HG03457 (cell line): ENCODE data around the gene PMFBP1.
"Not testable (repeated sequence)": the region's sequence is repeated elsewhere in the genome, so short reads cannot be mapped to it uniquely, and the experiment has no call there.

ENCODE experiments used
- ATAC-seq: cut with Tn5 transposase; IDR thresholded peaks from one replicate; pipeline ENCODE4 v1.9.1; 2021; ENCODE audit warnings: moderate number of reproducible peaks; ENCODE audit not compliant: unreplicated experiment

Gene PMFBP1

DNA sequence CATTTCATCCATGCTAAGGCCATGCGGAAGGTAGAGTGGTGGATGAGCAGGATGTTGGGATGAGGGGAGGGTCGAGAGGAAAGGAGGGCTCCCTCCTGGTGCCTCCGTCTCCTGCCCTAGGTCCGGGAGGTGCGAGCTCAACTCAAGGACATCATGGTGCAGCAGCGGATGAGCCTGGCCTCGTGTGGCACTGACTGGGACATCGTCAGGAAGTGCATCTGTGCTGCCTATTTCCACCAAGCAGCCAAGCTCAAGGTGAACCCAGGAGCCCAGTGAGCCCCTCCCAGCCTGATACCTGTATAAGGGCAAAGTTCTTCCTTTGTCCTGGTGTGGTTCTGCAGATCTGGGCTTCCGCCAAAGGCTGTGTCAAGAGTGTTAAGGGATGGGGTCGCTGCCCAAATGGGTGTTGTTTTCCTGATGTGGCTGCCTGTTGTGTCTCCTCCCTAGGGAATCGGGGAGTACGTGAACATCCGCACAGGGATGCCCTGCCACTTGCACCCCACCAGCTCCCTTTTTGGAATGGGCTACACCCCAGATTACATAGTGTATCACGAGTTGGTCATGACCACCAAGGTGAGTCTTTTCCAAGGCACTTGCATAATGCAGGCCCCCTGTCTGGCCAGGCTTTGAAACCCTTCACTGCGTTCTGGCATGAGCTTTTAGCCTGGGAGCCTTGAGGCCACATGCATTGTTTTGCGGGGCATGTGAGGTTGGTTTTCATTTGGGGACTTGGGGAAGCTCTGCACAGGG lies 63.4 kb downstream of the PMFBP1 start:
- ATAC-seq = no peak

DNA sequence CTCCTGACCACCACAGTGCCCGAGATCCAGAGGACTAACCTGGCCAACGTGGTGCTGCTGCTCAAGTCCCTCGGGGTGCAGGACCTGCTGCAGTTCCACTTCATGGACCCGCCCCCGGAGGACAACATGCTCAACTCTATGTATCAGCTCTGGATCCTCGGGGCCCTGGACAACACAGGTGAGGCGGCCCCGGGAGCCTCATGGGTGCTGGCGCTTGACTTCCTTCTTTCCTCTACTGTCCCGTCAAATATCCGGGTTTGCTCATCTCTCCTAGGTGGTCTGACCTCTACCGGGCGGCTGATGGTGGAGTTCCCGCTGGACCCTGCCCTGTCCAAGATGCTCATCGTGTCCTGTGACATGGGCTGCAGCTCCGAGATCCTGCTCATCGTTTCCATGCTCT lies 64.6 kb downstream of the PMFBP1 start:
- no peak for ATAC-seq

DNA sequence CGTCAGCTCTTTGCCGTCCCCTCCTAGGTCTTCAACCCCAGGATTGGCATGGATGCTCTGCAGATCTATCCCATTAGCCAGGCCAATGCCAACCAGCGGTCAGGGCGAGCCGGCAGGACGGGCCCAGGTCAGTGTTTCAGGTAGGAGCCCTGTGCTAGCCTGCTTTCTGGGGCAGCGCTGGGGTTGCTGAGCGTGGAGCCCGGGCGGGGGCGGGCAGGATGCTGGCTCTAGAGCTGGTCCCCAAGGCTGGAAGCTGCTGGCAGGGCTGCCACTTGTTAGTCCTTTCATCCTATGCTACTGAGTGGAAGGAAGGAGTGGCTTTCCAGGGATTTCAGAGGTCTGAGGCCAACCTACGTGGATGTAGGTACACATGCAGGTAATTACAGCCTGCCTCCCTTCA lies 66.0 kb downstream of the PMFBP1 start:
- ATAC-seq = no peak

DNA sequence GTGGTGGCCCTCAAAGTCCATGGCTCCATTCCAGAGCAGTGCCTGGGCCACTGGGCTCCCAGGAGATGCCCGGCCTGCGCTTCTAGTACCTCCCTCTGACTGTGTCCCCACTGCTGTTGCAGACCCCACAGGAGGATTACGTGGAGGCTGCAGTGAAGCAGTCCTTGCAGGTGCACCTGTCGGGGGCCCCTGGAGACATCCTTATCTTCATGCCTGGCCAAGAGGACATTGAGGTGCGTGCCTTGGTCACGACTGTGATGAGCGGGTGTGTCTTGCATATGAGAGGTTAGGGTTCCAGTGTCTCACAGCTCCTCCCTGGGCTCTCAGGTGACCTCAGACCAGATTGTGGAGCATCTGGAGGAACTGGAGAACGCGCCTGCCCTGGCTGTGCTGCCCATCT lies 67.0 kb downstream of the PMFBP1 start:
- no peak for ATAC-seq

DNA sequence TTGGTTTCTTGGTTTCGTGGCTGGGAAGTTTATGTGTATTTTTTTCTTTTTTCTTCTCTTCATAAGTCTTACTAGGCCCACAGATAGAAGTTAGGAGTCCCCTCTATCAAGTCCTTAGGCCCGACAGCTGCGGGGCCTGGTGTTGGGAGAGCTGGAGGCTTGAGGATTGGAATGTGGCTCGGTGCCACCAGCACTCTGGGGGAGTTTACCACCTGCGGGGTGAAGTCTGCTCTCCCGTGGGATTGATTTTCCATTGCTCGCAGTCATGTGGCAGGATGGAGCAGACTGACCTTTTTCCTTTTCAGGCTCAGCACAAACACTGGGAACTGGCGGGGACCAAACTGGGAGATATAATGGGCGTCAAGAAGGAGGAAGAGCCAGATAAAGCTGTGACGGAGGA lies 70.8 kb downstream of the PMFBP1 start:
- no peak for ATAC-seq

DNA sequence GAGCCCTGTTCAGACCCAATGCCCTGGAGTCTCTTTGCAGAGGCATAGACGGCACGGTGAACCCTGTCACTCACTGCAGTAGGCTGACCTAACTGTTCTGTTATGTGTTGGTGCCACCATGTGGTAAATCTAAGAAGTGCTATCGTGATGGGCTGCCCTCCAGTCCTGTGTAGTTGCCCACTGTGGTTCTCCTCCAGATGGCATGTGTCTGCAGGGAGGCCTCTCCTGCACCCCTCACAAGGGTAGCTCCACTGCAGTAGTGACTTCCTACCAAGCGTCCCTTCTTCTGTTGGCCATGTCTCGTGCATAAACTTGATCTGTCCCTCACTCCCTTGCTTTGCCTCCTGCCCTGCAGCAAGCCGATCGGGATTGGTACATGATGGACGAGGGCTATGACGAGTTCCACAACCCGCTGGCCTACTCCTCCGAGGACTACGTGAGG lies 72.6 kb downstream of the PMFBP1 start:
- ATAC-seq = peak; percentile 52

GRCh38 chr16:72098936-72099335 lies 73.0 kb downstream of the PMFBP1 start:
- ATAC-seq = no peak

- no peak for ATAC-seq
Measured at GRCh38 chr16:72094266-72094610, 77.7 kb downstream of the PMFBP1 start.

DNA sequence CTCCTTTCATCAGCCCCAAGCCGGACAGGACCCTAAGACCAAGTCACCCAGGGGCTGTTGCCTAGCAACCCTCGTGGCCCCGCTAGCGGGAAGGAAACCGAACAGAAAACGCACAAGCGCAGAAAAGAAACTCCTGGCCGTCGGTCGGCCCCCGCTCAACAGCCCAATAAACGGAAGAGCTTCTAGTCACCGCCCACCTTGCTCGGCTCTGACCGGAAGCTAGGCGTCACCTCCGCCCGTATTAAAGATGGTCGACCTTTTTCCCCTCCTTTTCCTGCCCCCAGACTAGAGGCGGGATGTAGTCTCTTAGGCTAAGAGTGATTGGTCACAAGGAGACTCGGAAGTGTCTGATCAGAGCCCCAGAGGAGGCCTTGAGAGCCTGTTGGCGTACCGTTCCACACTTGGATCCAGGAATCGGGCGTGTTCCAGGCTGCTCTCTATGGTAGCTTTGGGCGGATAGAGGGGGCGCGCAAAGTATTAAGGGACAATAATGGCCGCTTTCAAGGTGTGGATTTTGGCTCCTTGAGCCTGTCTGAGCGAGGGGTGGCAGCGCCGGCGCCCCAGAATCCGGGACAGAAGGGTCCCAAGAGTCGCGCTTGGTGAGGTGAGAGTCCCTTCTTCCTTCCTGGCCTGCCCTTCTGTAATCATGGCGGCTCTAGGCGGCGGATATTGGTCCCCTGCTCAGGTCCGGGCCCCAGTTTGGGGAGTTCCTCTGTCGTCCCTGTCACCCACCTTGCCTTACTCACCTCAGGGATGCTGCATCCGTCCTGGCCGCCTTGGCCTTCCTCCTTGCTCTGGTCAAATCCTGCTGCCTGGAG lies 78.3 kb downstream of the PMFBP1 start, which contains the start of the genes DHX38 and TXNL4B:
Gene DHX38, plus strand, starts transcription at position 400 of the 818 bp plus-strand sequence. CDS start 2,311 bp downstream, outside the sequence.
Gene TXNL4B, minus strand, starts transcription at position 173 of the 818 bp plus-strand sequence. CDS start 2,871 bp downstream, outside the sequence.
- peak; percentile 97 for ATAC-seq

- no peak for ATAC-seq
Measured at GRCh38 chr16:72092832-72093447, 79.0 kb downstream of the PMFBP1 start.

DNA sequence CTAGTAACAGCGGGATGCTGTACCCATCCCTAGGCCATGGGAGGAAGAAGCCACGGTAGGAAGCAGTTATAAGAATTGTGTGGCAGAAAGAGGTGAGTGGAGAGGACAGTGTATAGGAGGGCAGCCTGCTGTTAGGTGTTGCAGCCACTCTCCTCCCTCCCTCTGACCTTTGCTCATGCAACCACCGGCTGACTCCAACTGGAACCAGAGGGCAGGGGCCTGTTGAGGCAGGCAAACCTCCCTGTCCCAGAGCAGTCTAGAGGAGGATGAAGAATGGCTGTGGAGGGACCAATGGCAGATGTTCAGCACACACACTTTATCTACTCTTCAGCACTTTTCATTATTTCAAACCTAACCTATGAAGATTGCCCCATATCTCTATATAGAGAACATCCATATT lies 80.7 kb downstream of the PMFBP1 start:
- no peak for ATAC-seq

- no peak for ATAC-seq
Measured at GRCh38 chr16:72085002-72085401, 87.0 kb downstream of the PMFBP1 start.

DNA sequence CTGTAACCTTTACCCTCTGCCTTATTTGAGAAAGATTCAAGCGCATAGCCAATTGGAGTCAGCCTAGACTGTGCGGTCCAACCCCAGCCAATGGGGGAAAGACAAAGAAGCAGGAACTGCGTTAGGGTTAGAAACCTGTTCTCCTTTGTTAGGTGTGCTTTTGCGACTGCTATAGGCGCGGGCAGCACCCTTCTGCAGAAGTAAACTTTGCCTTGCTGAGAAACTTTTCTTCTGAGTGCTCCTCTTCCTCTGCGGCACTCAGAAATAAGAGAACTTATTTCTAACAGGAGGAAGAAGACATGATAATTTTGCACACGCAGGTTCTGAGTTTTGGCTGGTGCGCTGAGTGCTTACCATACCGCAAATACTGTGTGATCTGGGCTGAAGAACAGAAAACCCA lies 87.5 kb downstream of the PMFBP1 start:
- no peak for ATAC-seq

DNA sequence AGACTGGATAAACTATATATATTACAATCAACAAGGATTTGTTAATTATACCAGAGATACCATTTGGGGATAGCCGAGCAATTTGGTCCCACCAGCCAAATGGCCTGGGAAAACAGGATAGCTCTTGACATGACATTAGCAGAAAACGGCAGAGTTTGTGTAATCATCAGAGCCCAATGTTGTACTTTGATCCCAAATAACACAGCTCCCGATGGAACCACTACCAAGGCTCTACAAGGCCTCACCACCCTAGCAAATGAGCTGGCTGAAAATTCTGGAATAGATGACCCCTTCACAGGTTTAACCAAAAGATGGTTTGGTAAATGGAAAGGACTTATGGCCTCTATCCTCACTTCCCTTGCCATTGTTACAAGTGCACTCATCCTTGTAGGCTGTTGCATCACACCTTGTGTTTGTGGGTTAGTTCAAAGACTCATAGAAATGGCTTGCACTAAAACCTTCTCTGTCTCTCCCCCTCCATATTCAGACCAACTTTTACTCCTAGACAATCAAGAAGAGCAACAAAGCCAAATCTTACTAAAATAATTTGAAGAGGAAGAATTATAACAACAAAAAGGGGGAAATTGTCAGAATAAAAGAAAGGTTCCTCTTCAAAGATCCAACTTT lies 88.1 kb downstream of the PMFBP1 start:
- no peak for ATAC-seq

DNA sequence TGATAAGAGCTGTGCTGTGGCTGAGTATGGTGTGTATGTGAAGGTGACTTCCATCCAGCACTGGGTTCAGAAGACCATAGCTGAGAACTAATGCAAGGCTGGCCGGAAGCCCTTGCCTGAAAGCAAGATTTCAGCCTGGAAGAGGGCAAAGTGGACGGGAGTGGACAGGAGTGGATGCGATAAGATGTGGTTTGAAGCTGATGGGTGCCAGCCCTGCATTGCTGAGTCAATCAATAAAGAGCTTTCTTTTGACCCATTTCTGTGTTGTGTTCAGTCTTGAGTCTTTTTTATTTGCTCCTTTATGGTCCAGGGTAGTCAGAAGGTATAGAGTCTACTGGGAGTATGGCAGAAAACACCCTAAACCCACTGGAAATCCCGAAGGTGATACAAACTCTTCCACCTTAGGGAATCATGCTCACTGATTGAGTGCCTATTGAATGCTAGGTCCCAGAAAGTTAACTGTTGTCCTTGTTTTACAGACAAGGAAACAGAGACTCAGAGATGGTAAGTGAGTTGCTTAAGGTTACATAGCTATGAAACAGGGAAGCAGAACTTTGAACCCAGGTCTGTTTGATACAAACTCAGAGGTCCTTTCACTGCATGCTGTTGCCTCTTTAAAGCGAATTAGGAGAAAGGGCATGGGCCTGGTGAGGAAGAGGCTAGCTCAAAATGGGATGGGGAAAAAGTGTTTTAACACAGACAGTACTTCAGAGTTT lies 94.8 kb downstream of the PMFBP1 start:
- ATAC-seq = not testable (repeated sequence)

DNA sequence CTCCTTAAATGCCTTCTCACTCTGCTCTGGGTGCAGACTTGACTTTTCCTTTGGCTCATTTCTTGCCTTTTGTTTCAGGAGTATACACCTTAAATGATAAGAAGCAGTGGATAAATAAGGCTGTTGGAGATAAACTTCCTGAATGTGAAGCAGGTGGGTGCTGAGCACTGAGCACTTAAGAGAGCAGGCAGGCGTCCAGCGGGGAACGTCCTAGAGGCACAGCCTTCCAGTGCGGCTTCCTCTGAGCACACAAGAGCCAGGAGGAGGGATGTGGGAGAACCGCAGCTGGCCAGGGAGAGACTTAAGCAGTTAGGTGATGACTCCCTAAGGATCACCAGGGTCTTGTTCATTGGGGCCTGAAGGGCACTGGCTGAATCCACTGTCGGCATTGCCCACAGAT lies 96.9 kb downstream of the PMFBP1 start:
- ATAC-seq = not testable (repeated sequence)

- ATAC-seq = no peak
Measured at GRCh38 chr16:72073560-72074230, 98.3 kb downstream of the PMFBP1 start.

- ATAC-seq = no peak
Measured at GRCh38 chr16:72072514-72073342, 99.2 kb downstream of the PMFBP1 start.
